OCI-LY7 (cell line): ENCODE measurements around the gene PDE9A.

ENCODE experiments used
- EZH2phosphoT487 ChIP-seq: fragments of 200-600 bp; sonication (generic); IDR thresholded peaks from 2 replicates; pipeline ENCODE4 v1.6.1; 2018; ENCODE audit warnings: low read depth, borderline replicate concordance, mild to moderate bottlenecking, mixed run types, antibody characterized with exemption, low read length, moderate library complexity, mixed read lengths
- TF ChIP-seq, protein P1 (sequence below): fragments of 200-600 bp; sonication (generic); conservative IDR thresholded peaks from 2 replicates; pipeline ENCODE4 v1.5.1; 2014; ENCODE audit warnings: mild to moderate bottlenecking, antibody characterized with exemption, low read length, moderate library complexity, mixed read lengths

DNA sequence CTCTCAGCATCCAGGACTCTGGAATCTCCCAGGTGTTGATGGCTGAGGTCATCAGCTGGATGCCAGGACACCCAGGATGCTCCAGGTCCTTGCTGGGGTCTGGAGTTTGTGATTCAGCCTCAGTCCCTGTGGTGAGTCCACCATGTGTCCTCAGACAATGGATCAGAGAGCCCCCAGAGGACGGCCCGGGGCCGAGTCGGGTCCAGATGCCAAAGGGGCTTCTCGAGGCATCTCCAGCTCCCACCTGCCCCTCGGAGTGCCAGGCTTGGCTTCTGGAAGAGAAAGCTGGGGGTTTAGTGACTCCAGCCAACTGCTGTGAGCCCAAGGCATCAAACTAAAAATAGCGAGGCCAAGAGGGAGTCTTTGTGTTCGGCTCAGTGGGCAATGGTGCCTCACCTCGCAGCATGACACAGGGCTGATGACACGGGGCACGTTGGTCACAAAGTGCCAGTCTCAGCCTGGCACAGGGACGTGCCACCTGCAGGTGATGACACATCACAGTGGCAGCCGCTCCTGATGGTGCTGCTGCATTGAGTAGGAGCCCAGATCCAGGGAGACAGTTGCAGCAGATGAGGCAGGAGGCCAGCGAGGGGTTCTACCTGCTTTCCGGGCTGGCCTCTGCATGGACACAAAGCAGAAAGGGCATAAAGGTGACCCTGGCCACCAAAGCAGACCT is 10.6 kb downstream of the PDE9A start:
- TF ChIP-seq, protein P1, sequence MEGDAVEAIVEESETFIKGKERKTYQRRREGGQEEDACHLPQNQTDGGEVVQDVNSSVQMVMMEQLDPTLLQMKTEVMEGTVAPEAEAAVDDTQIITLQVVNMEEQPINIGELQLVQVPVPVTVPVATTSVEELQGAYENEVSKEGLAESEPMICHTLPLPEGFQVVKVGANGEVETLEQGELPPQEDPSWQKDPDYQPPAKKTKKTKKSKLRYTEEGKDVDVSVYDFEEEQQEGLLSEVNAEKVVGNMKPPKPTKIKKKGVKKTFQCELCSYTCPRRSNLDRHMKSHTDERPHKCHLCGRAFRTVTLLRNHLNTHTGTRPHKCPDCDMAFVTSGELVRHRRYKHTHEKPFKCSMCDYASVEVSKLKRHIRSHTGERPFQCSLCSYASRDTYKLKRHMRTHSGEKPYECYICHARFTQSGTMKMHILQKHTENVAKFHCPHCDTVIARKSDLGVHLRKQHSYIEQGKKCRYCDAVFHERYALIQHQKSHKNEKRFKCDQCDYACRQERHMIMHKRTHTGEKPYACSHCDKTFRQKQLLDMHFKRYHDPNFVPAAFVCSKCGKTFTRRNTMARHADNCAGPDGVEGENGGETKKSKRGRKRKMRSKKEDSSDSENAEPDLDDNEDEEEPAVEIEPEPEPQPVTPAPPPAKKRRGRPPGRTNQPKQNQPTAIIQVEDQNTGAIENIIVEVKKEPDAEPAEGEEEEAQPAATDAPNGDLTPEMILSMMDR: no peak
- no peak for TF ChIP-seq EZH2phosphoT487
